ENCODE data around the gene ABCC1.

ABCC1 gene

GRCh38 chr16:16186820-16187219, 237.4 kb downstream of the ABCC1 start:
- no peak overlapping the region for H3K4me2 ChIP-seq (ENCODE audit: low read length)
- H3K9me2 ChIP-seq (ENCODE audit: low read depth, low read length), result no peaks in the 10 kb centered on the region
- no peaks in the 10 kb centered on the region for H3K9me3 ChIP-seq (ENCODE audit: low read length)
- no peak overlapping the region for H3K27ac ChIP-seq (ENCODE audit: low read depth, low read length, poor library complexity, severe bottlenecking)
- H3K27me3 ChIP-seq (ENCODE audit: insufficient read depth, low read length), result 0 out of 2 replicates have a peak, but pooled peaks cover 6% of the 10 kb centered on the region
- H3K36me3 ChIP-seq (ENCODE audit: insufficient read depth, low read length), result no peaks in the 10 kb centered on the region
- no peaks in the 10 kb centered on the region for H3K79me2 ChIP-seq (ENCODE audit: insufficient read depth, low read length)
- TF ChIP-seq EZH2 (IDR thresholded peaks at IDR 0.05; ENCODE audit: borderline replicate concordance, low read length) (no peak), CTCF (IDR thresholded peaks at IDR 0.05; ENCODE audit: low read length) (no peak)
- H3K4me1 ChIP-seq (ENCODE audit: insufficient read depth, low read length, severe bottlenecking), result no peaks in the 10 kb centered on the region
- H3K4me3 ChIP-seq (ENCODE audit: low read depth, low read length, poor library complexity, severe bottlenecking), result no peak overlapping the region
- H3K9ac ChIP-seq (ENCODE audit: low read length), result no peak overlapping the region
- no peaks in the 10 kb centered on the region for H4K20me1 ChIP-seq (ENCODE audit: insufficient read depth, low read length)
- no peaks in the 10 kb centered on the region for H3F3A ChIP-seq (ENCODE audit: insufficient read depth, low read length)
- no peak overlapping the region for H2AFZ ChIP-seq (ENCODE audit: low read length)

- H3K36me3 ChIP-seq (ENCODE audit: insufficient read depth, low read length), result no peaks in the 10 kb centered on the region
- no peak overlapping the region for H3K4me3 ChIP-seq (ENCODE audit: low read depth, low read length, poor library complexity, severe bottlenecking)
Measured at GRCh38 chr16:16188827-16189226, 239.4 kb downstream of the ABCC1 start.

GRCh38 chr16:16189842-16190241, 240.4 kb downstream of the ABCC1 start:
- no peaks in the 10 kb centered on the region for H3F3A ChIP-seq (ENCODE audit: insufficient read depth, low read length)
- no peaks in the 10 kb centered on the region for H3K79me2 ChIP-seq (ENCODE audit: insufficient read depth, low read length)
- H3K4me3 ChIP-seq (ENCODE audit: low read depth, low read length, poor library complexity, severe bottlenecking), result no peak overlapping the region
- no peak overlapping the region for H3K27ac ChIP-seq (ENCODE audit: low read depth, low read length, poor library complexity, severe bottlenecking)
- no peaks in the 10 kb centered on the region for H3K36me3 ChIP-seq (ENCODE audit: insufficient read depth, low read length)
- no peaks in the 10 kb centered on the region for H4K20me1 ChIP-seq (ENCODE audit: insufficient read depth, low read length)
- no peaks in the 10 kb centered on the region for H3K9me3 ChIP-seq (ENCODE audit: low read length)
- no peak overlapping the region for H2AFZ ChIP-seq (ENCODE audit: low read length)
- H3K4me1 ChIP-seq (ENCODE audit: insufficient read depth, low read length, severe bottlenecking), result no peaks in the 10 kb centered on the region
- TF ChIP-seq CTCF (IDR thresholded peaks at IDR 0.05; ENCODE audit: low read length) (no peak), EZH2 (IDR thresholded peaks at IDR 0.05; ENCODE audit: borderline replicate concordance, low read length) (no peak)
- H3K4me2 ChIP-seq (ENCODE audit: low read length), result no peak overlapping the region
- no peak overlapping the region for H3K9ac ChIP-seq (ENCODE audit: low read length)
- no peaks in the 10 kb centered on the region for H3K9me2 ChIP-seq (ENCODE audit: low read depth, low read length)
- 0 out of 2 replicates have a peak, but pooled peaks cover 8% of the 10 kb centered on the region for H3K27me3 ChIP-seq (ENCODE audit: insufficient read depth, low read length)

More at GRCh38 chr16:16188827-16189226, 239.4 kb downstream of the ABCC1 start:
- no peak for TF ChIP-seq EZH2 (IDR thresholded peaks at IDR 0.05; ENCODE audit: borderline replicate concordance, low read length)
- no peak for TF ChIP-seq CTCF (IDR thresholded peaks at IDR 0.05; ENCODE audit: low read length)
- H3K4me2 ChIP-seq (ENCODE audit: low read length), result no peak overlapping the region
- H3K4me1 ChIP-seq (ENCODE audit: insufficient read depth, low read length, severe bottlenecking), result no peaks in the 10 kb centered on the region
- H3K9me2 ChIP-seq (ENCODE audit: low read depth, low read length), result no peaks in the 10 kb centered on the region
- no peaks in the 10 kb centered on the region for H3F3A ChIP-seq (ENCODE audit: insufficient read depth, low read length)
- H3K9ac ChIP-seq (ENCODE audit: low read length), result no peak overlapping the region
- no peaks in the 10 kb centered on the region for H3K79me2 ChIP-seq (ENCODE audit: insufficient read depth, low read length)
- no peaks in the 10 kb centered on the region for H3K9me3 ChIP-seq (ENCODE audit: low read length)
- H3K27me3 ChIP-seq (ENCODE audit: insufficient read depth, low read length), result 0 out of 2 replicates have a peak, but pooled peaks cover 8% of the 10 kb centered on the region
- no peak overlapping the region for H2AFZ ChIP-seq (ENCODE audit: low read length)
- no peak overlapping the region for H3K27ac ChIP-seq (ENCODE audit: low read depth, low read length, poor library complexity, severe bottlenecking)
- H4K20me1 ChIP-seq (ENCODE audit: insufficient read depth, low read length), result no peaks in the 10 kb centered on the region
